Measurements from ENCODE around the gene TFR2.

GRCh38 chr7:100620804-100621203 is 20.5 kb downstream of the TFR2 start:
- TF ChIP-seq CTCF (IDR thresholded peaks at IDR 0.05; ENCODE audit: low read length), result no peak
- TF ChIP-seq EZH2 (IDR thresholded peaks at IDR 0.05; ENCODE audit: borderline replicate concordance, low read length), result no peak

Data from OCI-LY1 (cell line).